GM10248 (cell line): ENCODE data around the gene TEX26.

ENCODE experiments used
- CTCF ChIA-PET: fragments of 300-600 bp; sonication (Branson Sonifier 250); formaldehyde crosslinking; extraction: SDS; loops from one replicate; lab custom pipeline; 2021; ENCODE audit warnings: antibody characterized with exemption; lab: Yijun Ruan, JAX
- POLR2A ChIA-PET: fragments of 350-650 bp; sonication (Branson Sonifier 250); formaldehyde crosslinking; extraction: SDS; loops from one replicate; lab custom pipeline; 2020; ENCODE audit warnings: antibody characterized with exemption; lab: Yijun Ruan, JAX
- DNase-seq: peaks from one replicate; pipeline ENCODE4 v3.0.0; 2012; ENCODE audit errors: extremely low spot score
- TF ChIP-seq, protein P1 (sequence below): IDR thresholded peaks from 2 replicates; pipeline ENCODE4 v1.5.1; 2012; ENCODE audit warnings: mild to moderate bottlenecking, low read depth; ENCODE audit errors: extremely low read depth, missing control alignments, control extremely low read depth

TEX26 gene

DNA sequence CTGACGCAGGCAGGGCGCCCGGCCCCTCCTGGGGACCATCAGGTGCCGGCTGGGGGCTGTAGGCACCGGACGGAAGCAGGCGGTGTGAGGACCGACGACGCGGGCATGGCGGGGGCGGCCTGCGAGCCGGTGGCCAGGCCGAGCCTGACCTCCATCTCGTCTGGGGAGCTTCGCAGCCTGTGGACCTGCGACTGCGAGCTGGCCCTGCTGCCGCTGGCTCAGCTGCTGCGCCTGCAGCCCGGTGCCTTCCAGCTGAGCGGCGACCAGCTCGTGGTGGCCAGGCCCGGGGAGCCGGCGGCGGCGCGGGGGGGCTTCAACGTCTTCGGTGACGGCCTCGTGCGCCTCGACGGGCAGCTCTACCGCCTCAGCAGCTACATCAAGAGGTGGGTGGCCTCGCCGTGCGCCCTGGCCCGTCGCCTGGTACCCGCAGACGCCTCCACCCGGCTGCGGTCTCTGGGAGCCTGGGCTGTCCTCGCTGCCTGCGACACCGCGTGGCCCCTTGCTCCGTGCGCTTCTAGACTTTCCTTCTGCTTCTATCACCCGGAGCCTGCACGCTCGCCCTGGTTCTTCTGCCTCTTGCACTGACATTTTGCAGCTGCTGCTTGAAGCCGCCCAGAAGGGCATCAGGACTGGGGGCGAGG is 25.9 kb upstream of the TEX26 start:
- CTCF ChIA-PET = no interaction called here
- POLR2A ChIA-PET = no interaction called here
- TF ChIP-seq, protein P1, sequence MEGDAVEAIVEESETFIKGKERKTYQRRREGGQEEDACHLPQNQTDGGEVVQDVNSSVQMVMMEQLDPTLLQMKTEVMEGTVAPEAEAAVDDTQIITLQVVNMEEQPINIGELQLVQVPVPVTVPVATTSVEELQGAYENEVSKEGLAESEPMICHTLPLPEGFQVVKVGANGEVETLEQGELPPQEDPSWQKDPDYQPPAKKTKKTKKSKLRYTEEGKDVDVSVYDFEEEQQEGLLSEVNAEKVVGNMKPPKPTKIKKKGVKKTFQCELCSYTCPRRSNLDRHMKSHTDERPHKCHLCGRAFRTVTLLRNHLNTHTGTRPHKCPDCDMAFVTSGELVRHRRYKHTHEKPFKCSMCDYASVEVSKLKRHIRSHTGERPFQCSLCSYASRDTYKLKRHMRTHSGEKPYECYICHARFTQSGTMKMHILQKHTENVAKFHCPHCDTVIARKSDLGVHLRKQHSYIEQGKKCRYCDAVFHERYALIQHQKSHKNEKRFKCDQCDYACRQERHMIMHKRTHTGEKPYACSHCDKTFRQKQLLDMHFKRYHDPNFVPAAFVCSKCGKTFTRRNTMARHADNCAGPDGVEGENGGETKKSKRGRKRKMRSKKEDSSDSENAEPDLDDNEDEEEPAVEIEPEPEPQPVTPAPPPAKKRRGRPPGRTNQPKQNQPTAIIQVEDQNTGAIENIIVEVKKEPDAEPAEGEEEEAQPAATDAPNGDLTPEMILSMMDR = no peak
- DNase-seq = no peak

DNA sequence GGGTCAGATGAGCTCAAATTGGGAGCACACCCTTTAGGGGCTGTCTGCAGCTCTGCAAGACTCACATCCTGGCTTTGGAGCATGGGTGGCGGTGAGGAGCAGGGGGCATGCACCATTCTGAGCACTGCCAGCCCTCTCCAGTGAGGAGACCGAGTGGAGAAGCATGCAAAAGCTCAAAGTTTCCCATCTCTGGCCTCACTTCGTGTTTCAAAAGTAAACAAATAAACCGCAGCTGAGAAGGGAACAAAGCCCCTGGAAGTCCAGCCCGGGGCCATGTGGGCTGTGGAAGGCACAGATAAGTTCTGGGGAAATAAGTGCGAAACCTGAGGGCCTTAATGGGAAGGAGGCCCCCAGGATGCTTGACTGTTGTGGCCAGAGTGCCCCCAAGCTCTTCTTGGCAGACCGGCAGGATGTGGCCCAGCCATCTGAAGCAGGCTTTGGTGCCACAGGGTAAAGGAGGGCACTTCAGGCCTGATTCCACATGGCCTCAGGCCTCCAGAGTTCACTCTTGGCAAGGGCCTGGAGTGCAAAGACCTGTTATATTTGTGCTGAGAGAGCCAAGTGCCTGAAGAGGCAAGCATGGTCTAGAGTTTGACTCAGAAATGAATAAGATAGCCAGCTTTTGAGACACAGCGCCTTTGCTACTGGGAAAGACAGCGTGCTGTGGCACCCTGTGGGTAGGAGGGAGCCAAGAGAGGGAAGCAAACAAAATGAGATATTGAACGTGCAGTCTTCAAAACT is 25.2 kb upstream of the TEX26 start:
- no peak for DNase-seq
- ChIA-PET POLR2A (no interaction called here), CTCF (no interaction called here)
- TF ChIP-seq, protein P1 = no peak

DNA sequence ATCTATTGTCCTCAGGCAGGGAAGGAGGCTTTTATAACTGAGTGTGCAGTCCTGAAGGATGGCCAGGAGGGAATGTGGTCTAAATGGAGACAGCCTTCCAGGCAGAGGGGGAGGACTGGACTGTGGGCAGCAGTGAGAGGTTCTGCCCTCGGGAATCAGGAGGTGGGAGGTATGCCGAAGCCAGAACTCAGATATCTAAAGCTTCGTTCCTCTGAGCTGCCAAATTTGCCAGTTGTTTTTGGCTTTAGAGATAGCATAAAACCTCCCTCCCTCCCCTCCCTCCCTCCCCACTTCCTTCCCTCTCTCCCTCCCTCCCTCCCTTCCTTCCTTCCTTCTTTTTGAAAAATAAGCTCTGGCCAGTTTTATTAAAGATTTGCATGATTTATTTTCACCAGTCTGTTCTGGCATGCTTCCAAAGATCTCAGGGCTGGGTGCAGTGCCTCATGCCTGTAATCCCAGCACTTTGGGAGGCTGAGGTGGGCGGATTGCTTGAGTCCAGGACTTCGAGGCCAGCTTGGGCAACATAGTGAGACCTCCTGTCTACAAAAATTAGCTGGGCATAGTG is 24.0 kb upstream of the TEX26 start:
- ChIA-PET POLR2A (interaction anchor here (0.6 kb wide), 1 partner anchor 41 kb away, joined by 5 read pairs; no protein-coding TSS in a partner anchor), CTCF (no interaction called here)
- no peak for DNase-seq
- TF ChIP-seq, protein P1 = no peak

DNA sequence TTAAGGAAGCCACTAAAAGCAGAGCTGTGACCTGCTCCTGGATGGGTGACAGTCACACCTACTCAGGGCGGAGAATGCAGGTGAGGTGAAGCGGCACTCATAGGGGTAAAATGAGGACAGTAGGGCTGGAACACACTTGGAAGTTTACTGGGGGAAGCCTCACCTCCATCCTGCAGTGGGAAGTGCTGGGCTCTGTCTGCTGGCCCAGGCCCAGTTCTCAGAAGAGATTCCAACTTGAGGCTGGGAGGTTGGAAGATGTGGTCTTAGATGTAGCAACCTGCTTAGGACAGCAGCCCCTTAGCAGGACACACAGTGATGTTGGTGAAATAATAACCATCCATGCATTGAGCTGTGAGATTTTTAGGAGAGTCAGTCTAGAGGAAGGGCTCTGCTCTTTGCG is 21.8 kb upstream of the TEX26 start:
- CTCF ChIA-PET = interaction anchor here (1.2 to 1.8 kb wide), 2 partner anchors 45 to 68 kb away, joined by 3 read pairs; no protein-coding TSS in a partner anchor
- no peak for DNase-seq
- TF ChIP-seq, protein P1 = no peak
- POLR2A ChIA-PET = no interaction called here

DNA sequence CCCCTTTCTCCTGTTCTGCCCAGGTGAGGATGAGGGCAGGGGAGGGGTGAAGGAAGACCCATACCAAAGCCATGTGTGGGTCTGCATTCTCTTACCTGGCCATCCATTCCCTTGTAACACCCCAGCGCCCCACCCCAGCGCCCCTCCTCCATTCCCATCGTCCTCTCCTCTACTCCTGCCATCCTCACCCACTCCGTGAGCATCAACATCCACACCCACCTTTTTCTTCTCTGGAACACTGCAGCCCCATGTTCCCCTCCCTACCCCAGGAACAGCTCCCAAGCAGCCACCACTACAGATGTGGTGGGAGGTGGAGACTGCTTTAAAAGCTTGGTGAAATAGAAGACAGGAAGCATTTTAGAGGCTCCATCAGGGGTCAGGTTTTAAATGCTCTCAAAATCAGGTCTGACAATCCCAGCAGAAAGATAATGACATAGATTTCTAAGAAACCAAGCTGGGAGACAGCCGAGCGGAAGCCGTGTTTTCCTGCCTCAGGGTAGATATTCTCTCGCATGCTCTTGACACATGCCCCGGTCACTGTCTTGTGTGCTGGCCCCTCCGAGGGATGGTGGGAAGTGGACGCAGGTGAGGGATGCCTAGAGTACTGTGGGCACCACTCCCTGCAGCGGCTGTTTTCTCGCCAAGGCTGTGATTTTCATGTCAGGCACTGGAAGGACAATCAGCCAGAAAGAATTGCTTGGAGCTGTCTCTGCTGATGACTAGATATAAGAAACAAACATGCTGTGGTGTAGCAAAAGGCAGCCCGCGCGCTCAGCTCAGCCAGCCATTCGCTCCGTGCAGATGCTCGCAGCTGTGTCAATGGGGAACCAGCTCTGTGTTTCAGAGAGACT is 16.5 kb upstream of the TEX26 start:
- CTCF ChIA-PET = interaction anchor here (0.9 to 1.3 kb wide), 3 partner anchors 14 to 36 kb away, joined by 3 read pairs; no protein-coding TSS in a partner anchor
- POLR2A ChIA-PET = no interaction called here
- TF ChIP-seq, protein P1 = no peak
- no peak for DNase-seq

DNA sequence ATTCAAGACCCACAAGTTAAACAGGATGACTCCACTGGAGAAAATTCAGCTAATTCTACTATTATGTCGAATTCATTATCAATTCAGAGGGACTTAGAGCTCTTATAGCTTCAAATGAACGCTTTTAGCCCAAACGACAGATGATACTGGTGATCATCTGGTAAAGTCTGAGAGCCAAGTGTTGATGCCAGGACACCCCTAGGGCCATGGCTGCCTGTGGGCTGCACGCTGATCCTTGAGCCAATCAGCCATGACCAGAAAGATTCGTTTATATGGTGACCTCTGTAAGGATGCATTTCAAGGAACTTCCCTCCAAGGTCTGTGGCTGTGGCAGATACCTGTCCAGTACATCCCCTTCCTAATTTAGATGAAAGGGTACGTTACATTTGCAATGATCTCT is 15.5 kb upstream of the TEX26 start:
- TF ChIP-seq, protein P1 = no peak
- ChIA-PET POLR2A (no interaction called here), CTCF (interaction anchor here (0.9 kb wide), 1 partner anchor 15 kb away, joined by 3 read pairs; no protein-coding TSS in a partner anchor)
- DNase-seq = no peak
